ENCODE measurements around the gene CRACR2A. TPM values are rescaled to one million over a fixed set of nuclear protein-coding genes. Genes with fewer than 3 reads are reported as not detected.

The CRACR2A gene
- total RNA-seq, 1 donor from 2014 or later, result 6.2 TPM

DNA sequence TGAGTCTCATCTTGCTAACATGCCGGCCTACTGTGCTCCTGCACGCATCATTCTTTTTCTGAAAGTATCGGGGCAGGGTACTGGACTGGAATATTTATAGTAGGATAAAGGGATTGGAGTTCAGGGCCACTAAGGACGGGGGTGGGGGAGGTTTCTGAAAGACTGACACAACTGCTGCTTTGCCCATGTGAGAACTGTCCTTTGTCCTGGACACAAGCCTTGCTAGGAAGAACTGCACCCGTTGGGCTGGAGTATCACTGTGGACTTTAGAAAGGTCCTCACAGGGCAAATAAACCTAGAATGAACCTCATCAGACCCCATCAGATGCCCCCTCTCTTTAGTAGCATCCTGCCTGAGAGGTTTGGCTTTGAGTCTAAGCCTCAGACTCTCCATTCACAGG, 174.4 kb downstream of the CRACR2A start:
- no peaks in the 10 kb centered on the region for H3K36me3 ChIP-seq (ENCODE audit: control insufficient read depth, insufficient read depth, low read length)
- no peak for DNase-seq (ENCODE audit: low read depth)
- H3K27me3 ChIP-seq (ENCODE audit: control insufficient read depth, insufficient read depth, low read length), result no peaks in the 10 kb centered on the region
- H3K4me3 ChIP-seq (ENCODE audit: low read depth, low read length), result no peak overlapping the region
- TF ChIP-seq, protein P1, sequence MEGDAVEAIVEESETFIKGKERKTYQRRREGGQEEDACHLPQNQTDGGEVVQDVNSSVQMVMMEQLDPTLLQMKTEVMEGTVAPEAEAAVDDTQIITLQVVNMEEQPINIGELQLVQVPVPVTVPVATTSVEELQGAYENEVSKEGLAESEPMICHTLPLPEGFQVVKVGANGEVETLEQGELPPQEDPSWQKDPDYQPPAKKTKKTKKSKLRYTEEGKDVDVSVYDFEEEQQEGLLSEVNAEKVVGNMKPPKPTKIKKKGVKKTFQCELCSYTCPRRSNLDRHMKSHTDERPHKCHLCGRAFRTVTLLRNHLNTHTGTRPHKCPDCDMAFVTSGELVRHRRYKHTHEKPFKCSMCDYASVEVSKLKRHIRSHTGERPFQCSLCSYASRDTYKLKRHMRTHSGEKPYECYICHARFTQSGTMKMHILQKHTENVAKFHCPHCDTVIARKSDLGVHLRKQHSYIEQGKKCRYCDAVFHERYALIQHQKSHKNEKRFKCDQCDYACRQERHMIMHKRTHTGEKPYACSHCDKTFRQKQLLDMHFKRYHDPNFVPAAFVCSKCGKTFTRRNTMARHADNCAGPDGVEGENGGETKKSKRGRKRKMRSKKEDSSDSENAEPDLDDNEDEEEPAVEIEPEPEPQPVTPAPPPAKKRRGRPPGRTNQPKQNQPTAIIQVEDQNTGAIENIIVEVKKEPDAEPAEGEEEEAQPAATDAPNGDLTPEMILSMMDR (IDR thresholded peaks at IDR 0.05; ENCODE audit: insufficient read depth, low read length, poor library complexity, severe bottlenecking), result no peak

DNA sequence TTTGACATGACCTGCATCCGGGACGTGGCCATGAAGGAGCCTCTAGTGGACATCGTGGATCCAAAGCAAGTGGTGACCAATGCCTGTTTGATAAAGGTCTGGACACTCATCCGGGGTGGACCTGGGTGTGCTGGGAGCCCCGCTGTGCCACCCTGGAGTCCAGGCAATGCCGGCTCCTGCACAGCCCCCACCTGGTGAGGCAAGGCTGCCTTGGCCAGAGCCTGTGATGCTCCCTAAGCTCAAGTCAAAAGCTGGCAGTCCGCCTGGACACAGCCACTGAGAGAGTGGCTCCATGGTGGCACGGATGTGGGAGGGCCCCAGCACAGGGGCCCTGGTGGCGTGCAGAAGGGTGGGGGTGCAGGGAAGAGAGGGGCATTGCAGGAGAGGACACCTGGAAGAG, 176.0 kb downstream of the CRACR2A start:
- H3K27me3 ChIP-seq (ENCODE audit: control insufficient read depth, insufficient read depth, low read length), result no peaks in the 10 kb centered on the region
- H3K36me3 ChIP-seq (ENCODE audit: control insufficient read depth, insufficient read depth, low read length), result no peaks in the 10 kb centered on the region
- no peak for DNase-seq (ENCODE audit: low read depth)
- TF ChIP-seq, protein P1 (IDR thresholded peaks at IDR 0.05; ENCODE audit: insufficient read depth, low read length, poor library complexity, severe bottlenecking), result no peak
- H3K4me3 ChIP-seq (ENCODE audit: low read depth, low read length), result no peak overlapping the region

DNA sequence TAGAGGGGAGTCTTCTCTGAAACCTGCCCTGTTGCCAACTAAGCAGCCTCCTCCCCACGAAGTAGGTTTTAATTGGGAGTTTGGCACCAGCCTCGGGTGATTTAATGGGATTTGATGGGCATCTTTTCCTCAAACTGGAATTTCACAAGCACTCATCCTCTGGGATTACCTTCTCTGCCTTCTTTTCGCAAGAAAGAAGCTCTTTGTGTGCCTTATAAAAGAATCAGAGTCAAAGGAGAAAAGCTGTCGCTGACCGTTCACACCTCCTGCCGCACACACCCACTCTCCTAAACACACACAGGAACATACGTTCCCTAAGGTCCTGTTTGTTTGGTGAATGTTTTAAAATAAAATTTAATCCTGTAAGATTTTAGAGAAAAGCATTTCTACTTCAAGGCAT, 177.9 kb downstream of the CRACR2A start:
- Histone ChIP-seq H3K27me3 (ENCODE audit: control insufficient read depth, insufficient read depth, low read length) (no peaks in the 10 kb centered on the region), H3K36me3 (ENCODE audit: control insufficient read depth, insufficient read depth, low read length) (no peaks in the 10 kb centered on the region), H3K4me3 (ENCODE audit: low read depth, low read length) (no peak overlapping the region)
- no peak for DNase-seq (ENCODE audit: low read depth)
- TF ChIP-seq, protein P1 (IDR thresholded peaks at IDR 0.05; ENCODE audit: insufficient read depth, low read length, poor library complexity, severe bottlenecking), result no peak

DNA sequence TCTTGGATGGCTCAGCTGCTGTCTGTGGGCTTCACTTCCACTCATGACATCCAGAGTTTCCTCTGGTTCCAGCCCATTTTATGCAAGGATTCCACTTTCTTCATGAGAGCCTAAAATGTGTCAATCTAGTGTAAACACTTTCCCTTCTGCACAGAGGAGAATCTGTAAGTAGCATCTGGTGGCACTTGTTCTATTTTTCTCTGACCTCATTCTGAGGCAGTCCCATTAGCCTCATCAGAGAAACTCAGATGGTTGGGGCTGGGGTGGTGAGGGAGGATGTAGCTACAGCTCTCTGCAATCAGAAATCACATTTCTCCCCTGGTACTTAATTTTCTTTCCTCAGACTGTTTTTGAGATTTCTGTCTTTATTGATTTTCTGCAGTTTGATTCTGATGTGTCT, 180.3 kb downstream of the CRACR2A start:
- Histone ChIP-seq H3K36me3 (ENCODE audit: control insufficient read depth, insufficient read depth, low read length) (no peaks in the 10 kb centered on the region), H3K4me3 (ENCODE audit: low read depth, low read length) (no peak overlapping the region), H3K27me3 (ENCODE audit: control insufficient read depth, insufficient read depth, low read length) (no peaks in the 10 kb centered on the region)
- TF ChIP-seq, protein P1 (IDR thresholded peaks at IDR 0.05; ENCODE audit: insufficient read depth, low read length, poor library complexity, severe bottlenecking), result no peak
- DNase-seq (ENCODE audit: low read depth), result no peak

DNA sequence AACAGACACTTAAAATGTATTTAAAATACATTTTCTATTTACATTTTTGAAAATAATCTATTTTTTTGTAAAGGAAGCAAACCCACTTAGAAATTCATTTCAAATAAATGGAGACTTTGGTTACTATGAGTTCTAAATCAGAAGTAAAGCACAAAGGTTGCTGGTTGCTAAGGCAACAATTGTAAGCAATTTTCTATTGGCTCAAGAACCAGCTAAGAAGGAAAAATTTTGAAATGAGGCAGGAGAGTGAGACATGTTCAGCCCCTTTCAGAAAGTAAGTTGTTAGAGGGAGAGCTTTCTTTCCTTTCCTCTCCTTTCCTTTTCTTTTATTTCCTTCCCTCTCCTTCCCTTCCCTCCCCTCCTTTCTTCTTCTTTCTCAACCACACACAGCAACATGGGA, 181.2 kb downstream of the CRACR2A start:
- H3K27me3 ChIP-seq (ENCODE audit: control insufficient read depth, insufficient read depth, low read length), result no peaks in the 10 kb centered on the region
- no peaks in the 10 kb centered on the region for H3K36me3 ChIP-seq (ENCODE audit: control insufficient read depth, insufficient read depth, low read length)
- DNase-seq (ENCODE audit: low read depth), result no peak
- no peak overlapping the region for H3K4me3 ChIP-seq (ENCODE audit: low read depth, low read length)
- TF ChIP-seq, protein P1 (IDR thresholded peaks at IDR 0.05; ENCODE audit: insufficient read depth, low read length, poor library complexity, severe bottlenecking), result no peak

DNA sequence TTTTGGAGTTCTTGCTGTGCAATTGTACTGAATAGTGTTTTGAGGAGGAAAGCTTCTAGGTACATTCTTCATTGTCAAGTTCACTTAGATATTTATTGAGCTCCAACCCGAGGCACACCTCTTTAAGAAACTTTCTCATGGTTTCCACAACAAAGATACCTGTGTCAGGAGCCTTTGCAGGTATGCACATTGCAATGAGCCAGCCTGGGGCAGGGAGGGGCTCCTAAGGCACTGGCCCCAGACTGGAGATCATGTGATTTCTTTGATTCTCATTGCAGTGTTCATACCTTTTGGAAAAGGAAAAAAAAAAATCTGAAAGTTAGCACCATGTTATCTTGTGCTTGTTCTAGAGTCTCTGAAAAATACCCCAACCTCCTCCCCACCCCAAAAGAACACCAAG, 181.6 kb downstream of the CRACR2A start:
- DNase-seq (ENCODE audit: low read depth), result no peak
- TF ChIP-seq, protein P1 (IDR thresholded peaks at IDR 0.05; ENCODE audit: insufficient read depth, low read length, poor library complexity, severe bottlenecking), result no peak
- H3K27me3 ChIP-seq (ENCODE audit: control insufficient read depth, insufficient read depth, low read length), result no peaks in the 10 kb centered on the region
- H3K4me3 ChIP-seq (ENCODE audit: low read depth, low read length), result no peak overlapping the region
- no peaks in the 10 kb centered on the region for H3K36me3 ChIP-seq (ENCODE audit: control insufficient read depth, insufficient read depth, low read length)
